Urothelium cell line (cell line): ENCODE results near the gene SCAMP3.
"Not testable (repeated sequence)": the region's sequence is repeated elsewhere in the genome, so short reads cannot be mapped to it uniquely, and the experiment has no call there.

Experiments used
- DNase-seq: peaks from one replicate; pipeline ENCODE4 v3.0.0; 2011; ENCODE audit warnings: low spot score, mixed read lengths
- FAIRE-seq: peaks from 2 replicates; lab custom pipeline; 2011; peaks lifted over from hg19 to GRCh38; lab: Jason Lieb, UNC

Gene SCAMP3

GRCh38 chr1:155233502-155233901 is 28.7 kb downstream of the SCAMP3 start:
- not testable (repeated sequence) for FAIRE-seq, DNase-seq

- DNase-seq, FAIRE-seq: not testable (repeated sequence)
Observed at GRCh38 chr1:155232001-155232978, 29.9 kb downstream of the SCAMP3 start.

GRCh38 chr1:155231302-155231701 is 30.9 kb downstream of the SCAMP3 start:
- FAIRE-seq, DNase-seq: not testable (repeated sequence)

GRCh38 chr1:155228096-155228427 is 34.1 kb downstream of the SCAMP3 start:
- no peak for FAIRE-seq
- no peak for DNase-seq

- FAIRE-seq (no peak), DNase-seq (peak; percentile 99)
Observed at GRCh38 chr1:155227261-155228095, 34.7 kb downstream of the SCAMP3 start.

GRCh38 chr1:155226910-155227260 is 35.3 kb downstream of the SCAMP3 start:
- peak; percentile 56 for DNase-seq
- FAIRE-seq, result no peak

- DNase-seq, result peak; percentile 68
- FAIRE-seq, result no peak
Observed at GRCh38 chr1:155226188-155226909, 35.8 kb downstream of the SCAMP3 start.

- FAIRE-seq, DNase-seq: not testable (repeated sequence)
Observed at GRCh38 chr1:155225404-155225759, 36.8 kb downstream of the SCAMP3 start.

- no peak for FAIRE-seq
- no peak for DNase-seq
Observed at GRCh38 chr1:155223047-155223446, 39.1 kb downstream of the SCAMP3 start.

- not testable (repeated sequence) for FAIRE-seq, DNase-seq
Observed at GRCh38 chr1:155220211-155220965, 41.8 kb downstream of the SCAMP3 start.

- FAIRE-seq, result no peak
- DNase-seq, result no peak
Observed at GRCh38 chr1:155219592-155220031, 42.5 kb downstream of the SCAMP3 start.

- peak; percentile 54 for DNase-seq
- no peak for FAIRE-seq
Observed at GRCh38 chr1:155218854-155219591, 43.1 kb downstream of the SCAMP3 start.

GRCh38 chr1:155214702-155215101 is 47.5 kb downstream of the SCAMP3 start:
- DNase-seq, FAIRE-seq: not testable (repeated sequence)

GRCh38 chr1:155212051-155212440 is 50.1 kb downstream of the SCAMP3 start:
- FAIRE-seq, DNase-seq: not testable (repeated sequence)

- DNase-seq, FAIRE-seq: not testable (repeated sequence)
Observed at GRCh38 chr1:155211381-155212050, 50.6 kb downstream of the SCAMP3 start.

GRCh38 chr1:155210314-155211104 is 51.7 kb downstream of the SCAMP3 start:
- DNase-seq (no peak), FAIRE-seq (no peak)

- DNase-seq, result no peak
- FAIRE-seq, result no peak
Observed at GRCh38 chr1:155209312-155209721, 52.8 kb downstream of the SCAMP3 start.
